ENCODE data around the gene CCNG2.

DNA sequence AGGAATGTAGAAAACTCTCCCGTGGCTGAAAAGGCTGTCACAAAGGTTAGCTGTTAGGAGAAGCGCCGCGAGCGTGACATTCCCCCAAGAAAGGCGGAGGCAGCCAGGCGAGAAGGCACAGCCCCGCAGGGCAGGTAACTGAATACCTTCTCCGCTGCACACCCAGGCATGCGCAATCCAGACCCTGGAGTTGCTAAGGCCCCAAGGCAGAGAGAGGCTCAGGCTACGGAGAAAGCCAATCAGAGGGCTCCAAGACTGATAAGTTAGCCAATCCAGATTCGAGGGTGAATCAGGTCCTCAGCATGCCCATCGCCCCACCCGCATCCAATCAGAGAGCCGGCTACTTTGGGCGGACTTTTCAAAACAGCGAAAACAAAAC lies 485 bp upstream of the CCNG2 start:
- TF ChIP-seq EZH2 (IDR thresholded peaks at IDR 0.05; ENCODE audit: low read depth), result no peak
- TF ChIP-seq, protein P1, sequence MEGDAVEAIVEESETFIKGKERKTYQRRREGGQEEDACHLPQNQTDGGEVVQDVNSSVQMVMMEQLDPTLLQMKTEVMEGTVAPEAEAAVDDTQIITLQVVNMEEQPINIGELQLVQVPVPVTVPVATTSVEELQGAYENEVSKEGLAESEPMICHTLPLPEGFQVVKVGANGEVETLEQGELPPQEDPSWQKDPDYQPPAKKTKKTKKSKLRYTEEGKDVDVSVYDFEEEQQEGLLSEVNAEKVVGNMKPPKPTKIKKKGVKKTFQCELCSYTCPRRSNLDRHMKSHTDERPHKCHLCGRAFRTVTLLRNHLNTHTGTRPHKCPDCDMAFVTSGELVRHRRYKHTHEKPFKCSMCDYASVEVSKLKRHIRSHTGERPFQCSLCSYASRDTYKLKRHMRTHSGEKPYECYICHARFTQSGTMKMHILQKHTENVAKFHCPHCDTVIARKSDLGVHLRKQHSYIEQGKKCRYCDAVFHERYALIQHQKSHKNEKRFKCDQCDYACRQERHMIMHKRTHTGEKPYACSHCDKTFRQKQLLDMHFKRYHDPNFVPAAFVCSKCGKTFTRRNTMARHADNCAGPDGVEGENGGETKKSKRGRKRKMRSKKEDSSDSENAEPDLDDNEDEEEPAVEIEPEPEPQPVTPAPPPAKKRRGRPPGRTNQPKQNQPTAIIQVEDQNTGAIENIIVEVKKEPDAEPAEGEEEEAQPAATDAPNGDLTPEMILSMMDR (conservative IDR thresholded peaks at IDR 0.05), result no peak

All from PC-9 (cell line).